Fibroblast of mammary gland (primary cell): ENCODE data around the gene PHACTR1.

Experiments
- DNase-seq: peaks from one replicate; pipeline ENCODE4 v3.0.0-alpha.2; 2010; ENCODE audit warnings: low read depth
- H3K4me3 ChIP-seq: 2 replicates; pipeline ENCODE4 v1.5.1; 2011; ENCODE audit warnings: low read depth, mild to moderate bottlenecking, low read length, moderate library complexity; ENCODE audit not compliant: control insufficient read depth
- CTCF ChIP-seq: conservative IDR thresholded peaks from 2 replicates; pipeline ENCODE4 v1.5.1; 2011; ENCODE audit warnings: low read depth, low read length, inconsistent platforms; ENCODE audit not compliant: control insufficient read depth, insufficient read depth

PHACTR1 gene

DNA sequence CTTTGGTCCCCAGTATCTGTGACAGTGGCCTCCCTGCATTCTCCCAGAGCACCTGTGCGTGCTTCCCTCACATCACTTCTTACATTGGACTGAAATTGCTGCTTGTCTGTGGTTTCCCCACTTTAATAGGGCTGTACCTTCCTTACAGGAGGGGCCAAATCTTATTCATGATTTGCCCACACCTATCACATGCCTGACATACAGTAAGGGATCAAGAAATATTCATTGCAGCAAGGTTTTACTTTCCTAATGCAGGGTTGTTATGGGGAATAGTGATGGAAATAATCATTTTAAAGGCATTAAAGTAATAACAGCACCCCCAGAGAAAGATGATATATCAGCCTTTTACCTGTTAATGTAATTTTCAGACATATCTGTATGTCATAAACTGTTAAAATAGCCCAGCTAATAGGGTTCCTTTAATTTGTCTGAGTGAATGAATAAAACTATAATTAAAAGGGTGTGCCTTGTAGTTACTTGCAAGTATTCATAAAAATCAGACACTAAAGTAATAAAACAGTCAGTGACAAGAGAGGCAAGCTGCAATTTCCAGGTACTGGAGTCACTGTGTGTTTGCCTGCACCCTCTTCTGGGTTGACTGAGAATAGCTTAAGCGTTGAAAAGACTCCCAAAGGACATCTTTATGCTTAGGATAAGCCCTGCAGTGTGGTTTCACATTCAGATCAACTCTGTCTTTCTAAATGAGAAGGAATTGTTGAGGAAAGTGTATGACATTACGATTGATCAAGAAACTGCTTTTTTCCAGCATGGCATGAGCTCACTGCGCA is 182.7 kb downstream of the PHACTR1 start:
- no peak for DNase-seq
- no peak overlapping the region for H3K4me3 ChIP-seq
- TF ChIP-seq CTCF: no peak

GRCh38 chr6:12903246-12903645 is 186.7 kb downstream of the PHACTR1 start:
- no peak overlapping the region for H3K4me3 ChIP-seq
- DNase-seq: no peak
- TF ChIP-seq CTCF: no peak

GRCh38 chr6:12909833-12910232 is 193.3 kb downstream of the PHACTR1 start:
- no peak overlapping the region for H3K4me3 ChIP-seq
- TF ChIP-seq CTCF: no peak
- DNase-seq: no peak

DNA sequence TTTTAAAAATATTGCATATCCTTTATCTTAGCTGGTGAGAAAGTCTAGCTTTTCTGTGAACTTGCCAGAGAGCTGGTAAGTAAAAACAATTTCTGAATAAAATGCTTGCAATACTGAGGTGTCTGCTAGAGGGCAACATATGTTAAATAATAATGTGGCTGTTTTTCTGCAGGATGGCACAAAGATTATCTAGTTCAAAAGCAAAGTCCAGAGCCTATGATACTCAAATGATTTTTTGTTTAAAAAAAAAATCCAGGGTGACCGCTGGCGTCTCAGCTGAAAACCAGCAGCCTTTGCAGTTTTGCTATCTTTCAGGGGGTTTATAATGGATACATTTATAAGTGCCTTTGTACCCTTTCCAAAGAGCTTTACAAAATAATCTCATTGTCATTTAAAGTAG is 194.9 kb downstream of the PHACTR1 start:
- TF ChIP-seq CTCF: peak; percentile 46
- DNase-seq: peak; percentile 49
- no peak overlapping the region for H3K4me3 ChIP-seq

DNA sequence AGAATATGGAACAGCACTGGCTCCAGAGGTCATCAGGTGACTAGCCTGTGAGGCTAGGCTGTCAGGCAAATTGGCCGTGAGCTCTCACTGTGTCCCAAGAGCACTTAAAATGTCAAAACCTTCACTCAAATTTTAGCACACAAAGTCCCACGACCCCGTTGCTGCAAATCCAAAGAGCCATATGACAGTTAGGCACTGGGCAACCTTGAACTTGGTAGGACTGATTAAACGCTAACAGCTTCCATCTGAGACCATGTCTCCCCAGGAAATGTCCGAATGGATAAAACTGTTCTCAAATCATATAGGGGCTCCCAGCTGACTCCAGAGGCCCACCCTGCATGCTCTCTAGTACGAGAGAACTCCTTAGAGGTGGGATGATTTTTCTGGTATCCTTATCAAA is 196.6 kb downstream of the PHACTR1 start:
- no peak for DNase-seq
- TF ChIP-seq CTCF: no peak
- no peak overlapping the region for H3K4me3 ChIP-seq

DNA sequence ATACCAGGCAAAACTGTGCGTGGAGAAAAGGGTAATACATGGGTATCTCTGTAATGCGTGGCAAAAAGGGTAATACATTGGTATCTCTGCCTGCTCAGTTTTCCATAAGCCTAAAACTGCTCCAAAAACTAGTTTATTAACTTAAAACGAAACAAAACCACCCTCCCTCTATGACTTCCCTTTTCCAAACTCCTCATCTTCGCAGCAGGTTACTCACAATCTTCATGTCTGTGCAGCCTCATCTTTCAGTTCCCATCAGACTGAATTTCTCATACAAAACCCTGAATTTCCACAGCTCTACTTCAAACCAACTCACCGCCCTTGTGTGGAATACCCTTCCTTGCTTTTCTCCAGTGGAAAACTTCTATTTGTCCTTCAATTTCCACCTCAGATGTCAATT is 199.4 kb downstream of the PHACTR1 start:
- TF ChIP-seq CTCF: no peak
- no peak overlapping the region for H3K4me3 ChIP-seq
- DNase-seq: no peak
